ENCODE data around the gene SLC27A1. TPM values are rescaled to one million over a fixed set of nuclear protein-coding genes. Genes with fewer than 3 reads are reported as not detected.

Gene SLC27A1
- total and polyA plus RNA-seq, 2 donors (not counting 3 experiments of a cell fraction or from before 2014, with no cell fraction given) = 10.4 to 13.5 TPM

GRCh38 chr19:17505223-17505622 is 34.9 kb downstream of the SLC27A1 start:
- Histone ChIP-seq H3K36me3 (ENCODE audit: control insufficient read depth in 2 of 2, extremely low read depth in 1 of 2, insufficient read depth in 2 of 2, low read length in 2 of 2) (peaks cover 0 to 7% of the 10 kb centered on the region in 2 experiments), H3K9ac (replicated peaks; ENCODE audit: extremely low read depth, insufficient read depth, low read length) (no peak overlapping the region), H3K27me3 (ENCODE audit: control insufficient read depth in 2 of 2, insufficient read depth in 2 of 2, low read length in 2 of 2) (no peaks in the 10 kb centered on the region), H3K4me3 (replicated peaks in 1 of 3; ENCODE audit: insufficient read depth in 1 of 3, low read depth in 1 of 3, low read length in 3 of 3) (no peak overlapping the region), H3K4me2 (ENCODE audit: insufficient read depth, low read length) (no peak overlapping the region), H3K9me1 (replicated peaks; ENCODE audit: control insufficient read depth, extremely low read depth, insufficient read depth, low read length) (no peaks in the 10 kb centered on the region), H4K20me1 (replicated peaks; ENCODE audit: control insufficient read depth, extremely low read depth, insufficient read depth, low read length) (no peaks in the 10 kb centered on the region), H3K79me2 (ENCODE audit: control insufficient read depth, insufficient read depth, low read length) (peaks cover 36% of the 10 kb centered on the region), H2AFZ (ENCODE audit: low read depth, low read length) (no peak overlapping the region), H3K4me1 (ENCODE audit: control insufficient read depth, extremely low read depth, insufficient read depth, low read length) (peaks cover 9% of the 10 kb centered on the region), H3K27ac (ENCODE audit: insufficient read depth, low read depth, low read length) (no peak overlapping the region), H3K9me3 (replicated peaks; ENCODE audit: control insufficient read depth, insufficient read depth, low read length) (no peaks in the 10 kb centered on the region)
- DNase-seq (ENCODE audit: low read depth, low spot score) (no peak), FAIRE-seq (no peak)
- TF ChIP-seq JUN (IDR thresholded peaks at IDR 0.05; ENCODE audit: borderline replicate concordance, insufficient read depth, insufficient read length, low read depth) (no peak), POLR2A (IDR thresholded peaks at IDR 0.05; ENCODE audit: low read depth, low read length) (no peak), MAX (IDR thresholded peaks at IDR 0.05; ENCODE audit: insufficient read depth, insufficient read length) (no peak), POLR2AphosphoS5 (IDR thresholded peaks at IDR 0.05; ENCODE audit: insufficient read depth, low read depth, low read length) (no peak), MYC (IDR thresholded peaks at IDR 0.05; ENCODE audit: low read depth, low read length) (no peak), EZH2 (IDR thresholded peaks at IDR 0.05; ENCODE audit: borderline replicate concordance, low read depth, low read length, severe bottlenecking) (no peak), GATA2 (IDR thresholded peaks at IDR 0.05; ENCODE audit: insufficient read depth, insufficient read length, low read depth, low read length) (no peak), CTCF (IDR thresholded peaks at IDR 0.05; ENCODE audit: extremely low read depth in 1 of 2, insufficient read depth in 1 of 2, low read depth in 1 of 2, low read length in 2 of 2) (no peak), FOS (IDR thresholded peaks at IDR 0.05; ENCODE audit: borderline replicate concordance, insufficient read depth, low read length) (no peak)
- dilution Hi-C loops (cut with MboI; ENCODE audit: extremely low pct_ligation_motif_present, low sequenced_read_pairs) (no loop called here), intact Hi-C loops (cut with micrococcal nuclease) (no loop called here)
- ChIA-PET CTCF (interaction anchor here (8.4 kb wide), 1 partner anchor 8 kb away, joined by 67 read pairs; no protein-coding TSS in a partner anchor), POLR2A (no interaction called here)
- no TSS peak for BruUV-seq (replicated peaks)

Data from endothelial cell of umbilical vein (primary cell).